ENCODE data around the gene BUB1.
"Not testable (repeated sequence)": the region's sequence is repeated elsewhere in the genome, so short reads cannot be mapped to it uniquely, and the experiment has no call there.

BUB1 gene

DNA sequence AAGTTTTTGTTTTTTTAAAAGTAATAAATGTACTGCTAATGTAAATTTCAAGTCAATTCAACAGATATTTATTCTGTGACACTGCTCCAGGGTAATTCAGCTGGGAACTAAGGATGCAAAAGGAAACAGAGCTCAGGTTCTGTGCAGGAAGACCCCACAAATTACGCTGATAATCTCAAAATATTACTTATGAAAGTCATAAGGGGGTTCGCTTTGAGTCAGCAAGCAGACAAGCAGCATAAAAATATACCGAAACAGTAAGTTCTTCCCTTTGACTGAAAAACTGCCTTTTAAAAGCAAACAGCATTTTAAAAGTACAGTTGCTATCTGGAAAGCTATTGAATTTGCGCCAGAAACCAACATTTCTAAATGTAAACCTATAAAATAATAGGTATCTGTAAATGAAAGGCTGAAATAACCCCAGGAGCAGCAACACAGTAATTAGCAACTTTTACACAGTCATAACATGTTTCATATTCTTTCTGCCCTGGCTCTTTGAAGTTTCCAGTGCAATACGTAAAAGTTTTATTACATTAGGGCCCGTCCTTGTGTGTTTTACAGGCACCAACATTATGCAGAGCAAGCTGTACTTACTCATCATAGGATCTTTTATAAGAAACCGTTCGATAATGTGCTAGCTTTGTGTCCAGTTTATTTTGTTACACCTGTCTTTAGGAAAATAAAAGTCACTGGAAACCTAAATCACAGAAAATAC lies 68.9 kb downstream of the BUB1 start:
- not testable (repeated sequence) for H3K4me3 ChIP-seq (ENCODE audit: control insufficient read depth, low read depth, low read length); DNase-seq (ENCODE audit: low read depth)

DNA sequence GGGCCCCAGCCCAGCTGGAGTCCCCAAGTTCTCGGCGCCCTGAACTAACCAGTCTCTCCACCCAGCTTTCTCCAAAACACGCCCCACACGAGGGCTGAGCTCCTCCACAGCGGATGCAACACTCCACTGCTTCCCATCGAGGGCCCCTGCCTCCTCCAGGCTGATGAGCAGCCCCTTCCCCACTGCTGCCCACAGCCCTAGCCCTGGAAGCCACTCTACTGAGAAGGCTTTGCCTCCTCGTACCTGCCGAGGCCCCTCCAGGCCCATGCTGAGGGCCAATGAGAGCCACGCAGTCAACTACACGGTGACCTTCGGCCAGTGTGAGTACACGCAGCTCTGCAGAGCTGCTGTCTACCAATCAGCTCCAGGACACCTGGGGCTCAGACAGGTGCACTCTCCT lies 72.8 kb downstream of the BUB1 start:
- DNase-seq (ENCODE audit: low read depth); H3K4me3 ChIP-seq (ENCODE audit: control insufficient read depth, low read depth, low read length): not testable (repeated sequence)

DNA sequence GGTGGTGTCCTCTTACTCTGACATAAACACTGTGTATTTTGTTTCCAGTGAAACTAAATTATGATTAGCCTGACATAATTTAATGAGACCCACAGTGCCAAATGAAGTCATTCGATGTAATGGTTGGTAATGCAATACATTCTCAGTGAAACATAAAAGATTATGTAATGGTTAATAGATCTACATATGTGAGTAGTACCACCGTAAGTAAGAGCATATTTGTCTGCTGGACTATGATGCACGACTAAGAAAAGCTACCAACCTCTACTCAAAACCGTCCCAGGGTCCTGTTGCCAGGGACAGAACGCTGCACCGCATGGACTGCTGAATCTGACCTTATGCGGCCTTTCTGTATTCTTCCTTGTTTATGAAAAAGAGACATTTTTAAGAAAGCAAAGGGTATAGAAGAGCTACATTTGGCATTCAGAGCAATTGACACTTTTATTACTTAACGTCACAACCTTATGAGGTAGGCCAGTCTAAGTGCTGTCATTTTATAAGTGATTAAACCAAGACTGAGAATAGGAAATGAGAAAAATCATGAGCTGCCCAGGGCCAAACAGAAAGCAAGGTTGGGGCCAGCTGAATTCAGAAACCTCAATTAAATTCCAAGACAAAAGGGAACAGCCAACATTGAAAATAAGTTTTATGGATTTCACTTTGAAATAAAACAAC lies 73.8 kb downstream of the BUB1 start:
- not testable (repeated sequence) for DNase-seq (ENCODE audit: low read depth); H3K4me3 ChIP-seq (ENCODE audit: control insufficient read depth, low read depth, low read length)

DNA sequence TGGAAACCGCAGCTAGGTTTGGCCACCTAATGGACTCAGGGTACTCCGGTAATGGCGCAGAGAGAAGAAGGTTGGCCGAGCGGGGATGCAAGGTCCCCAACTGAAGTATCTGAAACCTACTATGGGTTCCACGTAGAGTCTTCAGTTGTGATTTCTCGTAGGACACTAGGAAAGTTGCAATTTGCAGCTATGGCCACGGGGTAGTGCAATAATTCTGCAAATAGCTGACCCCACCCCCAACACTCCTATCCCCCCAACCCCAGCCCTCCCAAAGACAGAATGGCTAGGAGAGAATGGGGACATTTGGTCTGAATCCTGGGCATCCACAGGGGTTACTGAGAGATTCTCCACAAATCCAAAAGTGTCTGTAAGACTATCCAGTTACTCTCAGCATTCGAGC lies 75.7 kb downstream of the BUB1 start:
- DNase-seq (ENCODE audit: low read depth); H3K4me3 ChIP-seq (ENCODE audit: control insufficient read depth, low read depth, low read length): not testable (repeated sequence)

DNA sequence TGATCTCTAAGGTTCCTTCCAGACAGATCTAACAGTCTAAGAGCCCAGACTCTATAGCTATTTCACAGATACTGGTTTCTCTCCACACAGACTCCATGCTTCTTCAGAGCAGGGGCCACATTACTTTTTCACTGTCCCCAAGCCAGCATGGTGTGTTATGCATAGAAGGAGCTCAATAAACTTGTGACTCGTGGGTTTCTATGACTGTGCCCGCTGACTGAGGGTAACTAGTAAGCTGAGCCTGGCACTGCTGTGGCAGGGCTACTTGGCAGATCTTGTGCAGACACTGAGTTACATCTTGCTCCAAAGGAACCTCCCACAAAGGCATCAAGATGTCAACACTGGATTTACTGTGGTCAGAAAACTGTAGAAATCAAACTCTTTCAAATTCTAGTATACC lies 85.9 kb downstream of the BUB1 start:
- not testable (repeated sequence) for DNase-seq (ENCODE audit: low read depth); H3K4me3 ChIP-seq (ENCODE audit: control insufficient read depth, low read depth, low read length)

DNA sequence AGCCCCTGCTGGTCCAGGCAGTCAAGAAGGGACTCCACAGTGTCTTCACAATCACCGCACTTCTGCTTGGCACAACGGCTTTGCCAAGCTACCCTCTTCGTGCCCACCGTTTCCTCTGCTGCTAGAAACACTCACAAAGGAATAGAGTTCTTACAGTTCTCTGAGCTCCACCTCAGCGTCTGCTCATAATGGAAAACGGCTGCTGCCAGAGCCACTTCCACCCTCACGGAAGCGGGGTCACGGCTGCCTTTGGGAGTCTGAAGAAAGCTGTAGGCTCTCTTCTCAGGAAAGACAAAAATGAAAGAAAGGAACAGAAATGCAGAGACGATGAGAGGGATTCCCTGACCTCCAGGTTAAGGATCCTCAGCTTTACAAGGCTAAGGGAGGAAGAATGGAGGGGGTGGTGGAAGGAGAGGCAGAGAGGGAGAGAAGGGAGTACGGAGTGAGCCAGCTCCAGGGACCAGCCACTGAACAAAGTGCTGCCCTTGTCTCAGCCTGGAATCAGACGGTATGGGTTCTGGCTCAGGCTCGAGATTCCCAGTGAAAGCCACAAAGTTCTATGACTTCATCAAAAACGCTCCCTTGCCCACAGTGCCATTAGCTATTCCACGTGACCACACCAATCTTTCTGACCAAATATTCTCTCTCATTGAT lies 88.1 kb downstream of the BUB1 start:
- not testable (repeated sequence) for H3K4me3 ChIP-seq (ENCODE audit: control insufficient read depth, low read depth, low read length); DNase-seq (ENCODE audit: low read depth)

DNA sequence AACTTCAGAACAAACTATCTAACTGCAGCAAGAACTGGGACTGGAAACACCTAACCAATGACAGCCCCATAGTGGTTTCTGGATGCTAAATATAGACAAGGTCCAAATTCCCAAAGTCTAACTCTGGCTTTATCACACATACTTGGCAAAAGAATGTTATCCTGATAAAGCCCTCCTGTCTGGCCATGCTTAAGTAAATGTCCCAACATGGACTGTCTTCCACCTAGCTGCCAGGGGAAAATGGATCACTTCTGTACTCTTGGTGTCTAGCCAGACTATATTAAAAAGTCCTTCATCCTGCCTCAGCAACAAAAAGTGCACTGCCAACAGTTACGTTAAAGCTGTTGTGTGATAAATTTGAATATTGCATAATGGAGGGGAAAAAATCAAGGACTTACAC lies 89.3 kb downstream of the BUB1 start:
- not testable (repeated sequence) for DNase-seq (ENCODE audit: low read depth); H3K4me3 ChIP-seq (ENCODE audit: control insufficient read depth, low read depth, low read length)

All from fibroblast of mammary gland (primary cell).